ENCODE results near the gene ATP6V1B1. TPM values are rescaled to one million over a fixed set of nuclear protein-coding genes. Genes with fewer than 3 reads are reported as not detected.

ATP6V1B1 gene
- total RNA-seq, 1 experiment from 2014 or later, result 6.5 TPM

DNA sequence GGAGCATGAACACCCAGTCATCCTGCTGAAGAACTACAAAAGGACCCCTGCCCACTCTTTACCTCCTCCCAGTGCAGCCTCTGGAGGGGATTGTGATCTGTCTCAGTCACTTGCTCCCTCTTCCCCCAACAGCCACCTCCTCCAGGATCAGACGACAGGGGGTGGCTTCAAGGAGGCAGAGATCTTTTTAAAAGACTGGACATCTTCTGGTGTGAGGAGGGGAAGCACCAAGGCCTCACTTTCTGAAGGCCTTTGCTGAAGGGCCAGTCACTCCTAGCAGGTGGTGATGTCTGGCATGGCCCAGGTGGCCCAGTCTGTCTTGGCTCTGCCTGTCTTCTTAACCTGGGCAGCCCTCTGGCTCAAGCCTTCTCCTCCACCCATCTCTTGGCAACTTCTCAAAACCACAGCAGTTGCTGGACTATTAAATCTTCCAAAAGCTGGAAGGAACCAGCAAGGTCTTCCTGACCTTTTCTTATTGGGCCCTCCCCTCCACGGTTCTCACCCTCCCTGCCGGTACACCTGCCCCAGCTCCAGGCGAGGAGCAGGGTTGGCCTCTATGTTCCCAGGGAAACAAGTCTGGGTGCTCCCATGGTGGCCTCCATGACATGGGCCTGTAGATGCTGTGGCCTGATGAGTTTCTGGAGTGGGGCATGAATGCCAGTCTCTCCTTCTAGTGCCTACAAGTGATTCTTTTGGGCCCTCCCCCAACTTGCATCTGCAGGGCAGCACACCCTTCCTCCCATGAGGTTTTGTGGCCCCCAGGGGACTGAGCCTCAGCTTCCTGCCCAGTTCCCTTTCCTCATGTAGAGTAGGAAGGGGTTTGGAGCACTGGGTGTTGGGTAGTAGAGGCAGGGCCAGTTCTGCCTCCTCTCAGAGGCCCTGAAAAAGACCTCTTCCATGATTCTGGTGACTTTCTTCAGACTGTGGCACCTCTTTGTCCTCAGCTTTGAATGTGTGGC is 5.0 kb upstream of the ATP6V1B1 start:
- CTCF ChIA-PET, result no interaction called here
- H3K9me3 ChIP-seq (ENCODE audit: low read depth, low read length, poor library complexity, severe bottlenecking), result no peaks in the 10 kb centered on the region
- no peaks in the 10 kb centered on the region for H3K27me3 ChIP-seq (replicated peaks; ENCODE audit: insufficient read depth, low read depth, low read length, poor library complexity)
- intact Hi-C loops (cut with micrococcal nuclease; ENCODE audit: unreplicated experiment), result no loop called here
- H3K4me3 ChIP-seq (ENCODE audit: low read depth, low read length, poor library complexity, severe bottlenecking), result no peak overlapping the region
- POLR2A ChIA-PET (ENCODE audit: low non-redundant PET), result no interaction called here
- H3K4me1 ChIP-seq (ENCODE audit: insufficient read depth, low read length, poor library complexity, severe bottlenecking), result no peaks in the 10 kb centered on the region
- H3K36me3 ChIP-seq (ENCODE audit: insufficient read depth, low read length, poor library complexity, severe bottlenecking), result peaks cover 3% of the 10 kb centered on the region
- TF ChIP-seq EZH2 (IDR thresholded peaks at IDR 0.05; ENCODE audit: borderline replicate concordance, low read depth, low read length, poor library complexity, severe bottlenecking), result no peak
- TF ChIP-seq, protein P1, sequence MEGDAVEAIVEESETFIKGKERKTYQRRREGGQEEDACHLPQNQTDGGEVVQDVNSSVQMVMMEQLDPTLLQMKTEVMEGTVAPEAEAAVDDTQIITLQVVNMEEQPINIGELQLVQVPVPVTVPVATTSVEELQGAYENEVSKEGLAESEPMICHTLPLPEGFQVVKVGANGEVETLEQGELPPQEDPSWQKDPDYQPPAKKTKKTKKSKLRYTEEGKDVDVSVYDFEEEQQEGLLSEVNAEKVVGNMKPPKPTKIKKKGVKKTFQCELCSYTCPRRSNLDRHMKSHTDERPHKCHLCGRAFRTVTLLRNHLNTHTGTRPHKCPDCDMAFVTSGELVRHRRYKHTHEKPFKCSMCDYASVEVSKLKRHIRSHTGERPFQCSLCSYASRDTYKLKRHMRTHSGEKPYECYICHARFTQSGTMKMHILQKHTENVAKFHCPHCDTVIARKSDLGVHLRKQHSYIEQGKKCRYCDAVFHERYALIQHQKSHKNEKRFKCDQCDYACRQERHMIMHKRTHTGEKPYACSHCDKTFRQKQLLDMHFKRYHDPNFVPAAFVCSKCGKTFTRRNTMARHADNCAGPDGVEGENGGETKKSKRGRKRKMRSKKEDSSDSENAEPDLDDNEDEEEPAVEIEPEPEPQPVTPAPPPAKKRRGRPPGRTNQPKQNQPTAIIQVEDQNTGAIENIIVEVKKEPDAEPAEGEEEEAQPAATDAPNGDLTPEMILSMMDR (conservative IDR thresholded peaks at IDR 0.05; ENCODE audit: low read depth, low read length), result no peak
- DNase-seq (ENCODE audit: low spot score), result no peak
- H3K27ac ChIP-seq (ENCODE audit: low read depth, low read length, poor library complexity, severe bottlenecking), result no peak overlapping the region
- no TSS peak for BruUV-seq (replicated peaks)

DNA sequence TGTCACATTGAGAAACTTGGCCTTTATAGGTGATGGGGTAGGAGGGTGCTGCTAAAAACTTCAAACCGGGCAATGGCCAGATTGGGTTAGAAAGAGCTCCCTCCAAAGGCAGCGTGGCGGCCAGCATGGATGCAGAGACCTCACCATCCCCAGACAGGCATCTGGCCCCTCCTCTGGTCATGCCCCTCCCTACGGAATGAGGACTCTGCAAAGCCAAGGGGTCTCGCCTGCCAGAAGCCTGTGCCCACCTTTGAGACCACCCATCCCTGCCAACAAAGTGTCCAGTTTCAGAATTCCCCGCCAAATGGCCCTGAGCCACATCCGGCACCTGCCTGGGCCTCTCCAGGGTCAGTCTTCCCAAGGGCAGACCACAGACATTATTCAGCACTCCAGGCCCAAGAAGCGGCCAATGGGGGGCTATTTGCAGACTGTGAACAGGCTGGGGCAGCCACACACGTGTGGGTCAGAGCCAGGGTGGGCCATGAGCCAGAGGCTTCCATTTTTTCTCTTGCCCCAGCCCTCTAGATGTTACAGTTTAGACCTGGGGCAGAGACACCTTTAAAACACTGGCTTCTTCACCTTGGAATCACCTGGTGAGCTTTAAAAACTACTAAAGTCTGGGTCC is 4.2 kb upstream of the ATP6V1B1 start:
- DNase-seq (ENCODE audit: low spot score), result no peak
- H3K4me3 ChIP-seq (ENCODE audit: low read depth, low read length, poor library complexity, severe bottlenecking), result no peak overlapping the region
- H3K4me1 ChIP-seq (ENCODE audit: insufficient read depth, low read length, poor library complexity, severe bottlenecking), result no peaks in the 10 kb centered on the region
- no peaks in the 10 kb centered on the region for H3K9me3 ChIP-seq (ENCODE audit: low read depth, low read length, poor library complexity, severe bottlenecking)
- H3K27me3 ChIP-seq (replicated peaks; ENCODE audit: insufficient read depth, low read depth, low read length, poor library complexity), result no peaks in the 10 kb centered on the region
- no peak for TF ChIP-seq EZH2 (IDR thresholded peaks at IDR 0.05; ENCODE audit: borderline replicate concordance, low read depth, low read length, poor library complexity, severe bottlenecking)
- TF ChIP-seq, protein P1 (conservative IDR thresholded peaks at IDR 0.05; ENCODE audit: low read depth, low read length), result no peak
- no TSS peak for BruUV-seq (replicated peaks)
- intact Hi-C loops (cut with micrococcal nuclease; ENCODE audit: unreplicated experiment), result no loop called here
- H3K36me3 ChIP-seq (ENCODE audit: insufficient read depth, low read length, poor library complexity, severe bottlenecking), result peaks cover 3% of the 10 kb centered on the region
- CTCF ChIA-PET, result no interaction called here
- no peak overlapping the region for H3K27ac ChIP-seq (ENCODE audit: low read depth, low read length, poor library complexity, severe bottlenecking)
- POLR2A ChIA-PET (ENCODE audit: low non-redundant PET), result no interaction called here

DNA sequence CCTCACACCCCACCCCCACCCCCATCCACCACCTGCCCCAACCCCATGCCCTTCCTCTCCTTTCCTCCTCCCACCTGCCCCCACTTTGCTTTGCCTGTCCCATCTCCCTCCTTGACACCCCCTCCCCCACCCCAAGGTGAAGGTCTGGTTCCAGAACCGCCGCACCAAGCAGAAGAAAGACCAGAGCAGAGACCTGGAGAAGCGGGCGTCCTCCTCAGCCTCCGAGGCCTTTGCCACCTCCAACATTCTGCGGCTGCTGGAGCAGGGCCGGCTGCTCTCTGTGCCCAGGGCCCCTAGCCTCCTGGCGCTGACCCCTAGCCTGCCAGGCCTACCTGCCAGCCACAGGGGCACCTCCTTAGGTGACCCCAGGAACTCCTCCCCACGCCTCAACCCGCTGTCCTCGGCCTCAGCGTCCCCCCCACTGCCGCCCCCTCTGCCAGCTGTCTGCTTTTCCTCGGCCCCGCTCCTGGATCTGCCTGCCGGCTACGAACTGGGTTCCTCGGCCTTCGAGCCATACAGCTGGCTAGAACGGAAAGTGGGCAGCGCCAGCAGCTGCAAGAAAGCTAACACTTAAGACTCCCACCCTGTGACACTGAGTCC is 3.0 kb upstream of the ATP6V1B1 start:
- ChIA-PET CTCF (no interaction called here), POLR2A (ENCODE audit: low non-redundant PET) (no interaction called here)
- TF ChIP-seq, protein P1 (conservative IDR thresholded peaks at IDR 0.05; ENCODE audit: low read depth, low read length), result no peak
- TF ChIP-seq EZH2 (IDR thresholded peaks at IDR 0.05; ENCODE audit: borderline replicate concordance, low read depth, low read length, poor library complexity, severe bottlenecking), result no peak
- intact Hi-C loops (cut with micrococcal nuclease; ENCODE audit: unreplicated experiment), result no loop called here
- no peak for DNase-seq (ENCODE audit: low spot score)
- Histone ChIP-seq H3K4me1 (ENCODE audit: insufficient read depth, low read length, poor library complexity, severe bottlenecking) (no peaks in the 10 kb centered on the region), H3K36me3 (ENCODE audit: insufficient read depth, low read length, poor library complexity, severe bottlenecking) (no peaks in the 10 kb centered on the region), H3K27me3 (replicated peaks; ENCODE audit: insufficient read depth, low read depth, low read length, poor library complexity) (no peaks in the 10 kb centered on the region), H3K9me3 (ENCODE audit: low read depth, low read length, poor library complexity, severe bottlenecking) (no peaks in the 10 kb centered on the region), H3K27ac (ENCODE audit: low read depth, low read length, poor library complexity, severe bottlenecking) (no peak overlapping the region), H3K4me3 (ENCODE audit: low read depth, low read length, poor library complexity, severe bottlenecking) (no peak overlapping the region)
- BruUV-seq (replicated peaks), result no TSS peak

Measured in A673 (cell line).